Peyer's patch (tissue), 4 donors: ENCODE measurements around the gene STX16.

ENCODE experiments used
- POLR2A ChIP-seq, 2 donors: fragments of 450-650 bp; IDR thresholded peaks; one replicate each; pipeline ENCODE4 v1.5.1; 2017; ENCODE audit warnings: antibody characterized with exemption in 2 of 2, mild to moderate bottlenecking in 2 of 2, moderate library complexity in 2 of 2
- TF ChIP-seq, protein P1 (sequence below), 6 experiments: fragments of 450-650 bp in 4 of 6; fragments of 200-600 bp in 2 of 6; sonication (generic) in 1 of 6; IDR thresholded peaks; one replicate each; pipeline ENCODE4 v1.5.1; 2017 to 2019; ENCODE audit warnings: antibody characterized with exemption in 6 of 6, mild to moderate bottlenecking in 3 of 6, moderate library complexity in 1 of 6

- no peak for TF ChIP-seq POLR2A (IDR thresholded peaks at IDR 0.05)
- TF ChIP-seq, protein P1, sequence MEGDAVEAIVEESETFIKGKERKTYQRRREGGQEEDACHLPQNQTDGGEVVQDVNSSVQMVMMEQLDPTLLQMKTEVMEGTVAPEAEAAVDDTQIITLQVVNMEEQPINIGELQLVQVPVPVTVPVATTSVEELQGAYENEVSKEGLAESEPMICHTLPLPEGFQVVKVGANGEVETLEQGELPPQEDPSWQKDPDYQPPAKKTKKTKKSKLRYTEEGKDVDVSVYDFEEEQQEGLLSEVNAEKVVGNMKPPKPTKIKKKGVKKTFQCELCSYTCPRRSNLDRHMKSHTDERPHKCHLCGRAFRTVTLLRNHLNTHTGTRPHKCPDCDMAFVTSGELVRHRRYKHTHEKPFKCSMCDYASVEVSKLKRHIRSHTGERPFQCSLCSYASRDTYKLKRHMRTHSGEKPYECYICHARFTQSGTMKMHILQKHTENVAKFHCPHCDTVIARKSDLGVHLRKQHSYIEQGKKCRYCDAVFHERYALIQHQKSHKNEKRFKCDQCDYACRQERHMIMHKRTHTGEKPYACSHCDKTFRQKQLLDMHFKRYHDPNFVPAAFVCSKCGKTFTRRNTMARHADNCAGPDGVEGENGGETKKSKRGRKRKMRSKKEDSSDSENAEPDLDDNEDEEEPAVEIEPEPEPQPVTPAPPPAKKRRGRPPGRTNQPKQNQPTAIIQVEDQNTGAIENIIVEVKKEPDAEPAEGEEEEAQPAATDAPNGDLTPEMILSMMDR (IDR thresholded peaks at IDR 0.05), result no peak
Measured at GRCh38 chr20:58659841-58660240, 8.8 kb downstream of the STX16 start.
